ENCODE data around the gene PHF20.
A peak's percentile ranks its signal among the peaks of the same experiment; 100 is the strongest.
"Not testable (repeated sequence)": the region's sequence is repeated elsewhere in the genome, so short reads cannot be mapped to it uniquely, and the experiment has no call there.

Gene PHF20

GRCh38 chr20:35886537-35886936 is 114.7 kb downstream of the PHF20 start:
- no peak for DNase-seq

- peak in 2 of 4 experiments; percentile 31 to 41 for DNase-seq
Measured at GRCh38 chr20:35887393-35888064, 115.7 kb downstream of the PHF20 start.

GRCh38 chr20:35888657-35889056 is 116.8 kb downstream of the PHF20 start:
- no peak for DNase-seq

- peak; percentile 16 to 40 (median 33) for DNase-seq
Measured at GRCh38 chr20:35891375-35891774, 119.6 kb downstream of the PHF20 start.

- no peak for DNase-seq
Measured at GRCh38 chr20:35892871-35893270, 121.1 kb downstream of the PHF20 start.

GRCh38 chr20:35893942-35894341 is 122.1 kb downstream of the PHF20 start:
- no peak for DNase-seq

- peak in 3 of 4 experiments; percentile 18 to 38 (median 32) for DNase-seq
Measured at GRCh38 chr20:35895516-35895915, 123.7 kb downstream of the PHF20 start.

- DNase-seq, result no peak
Measured at GRCh38 chr20:35899064-35899463, 127.2 kb downstream of the PHF20 start.

GRCh38 chr20:35901230-35901629 is 129.4 kb downstream of the PHF20 start:
- DNase-seq, result not testable (repeated sequence)

- DNase-seq, result peak in 1 of 4 experiments; percentile 5
Measured at GRCh38 chr20:35901678-35902544, 130.1 kb downstream of the PHF20 start.

GRCh38 chr20:35902545-35902941 is 130.7 kb downstream of the PHF20 start:
- DNase-seq, result no peak

- DNase-seq, result no peak
Measured at GRCh38 chr20:35903843-35904242, 132.0 kb downstream of the PHF20 start.

GRCh38 chr20:35904982-35905663 is 133.3 kb downstream of the PHF20 start:
- DNase-seq, result no peak

GRCh38 chr20:35907017-35907701 is 135.3 kb downstream of the PHF20 start:
- DNase-seq, result no peak

GRCh38 chr20:35908007-35908406 is 136.2 kb downstream of the PHF20 start:
- DNase-seq, result no peak

GRCh38 chr20:35909176-35909575 is 137.4 kb downstream of the PHF20 start:
- DNase-seq, result no peak

- no peak for DNase-seq
Measured at GRCh38 chr20:35909796-35910195, 138.0 kb downstream of the PHF20 start.

- DNase-seq, result no peak
Measured at GRCh38 chr20:35910254-35910653, 138.4 kb downstream of the PHF20 start.

GRCh38 chr20:35912881-35913280 is 141.1 kb downstream of the PHF20 start:
- no peak for DNase-seq

GRCh38 chr20:35917077-35917476 is 145.3 kb downstream of the PHF20 start:
- peak; percentile 22 to 34 (median 24) for DNase-seq

- DNase-seq, result no peak
Measured at GRCh38 chr20:35918021-35918420, 146.2 kb downstream of the PHF20 start.

GRCh38 chr20:35920523-35920922 is 148.7 kb downstream of the PHF20 start:
- DNase-seq, result no peak

- DNase-seq, result no peak
Measured at GRCh38 chr20:35929301-35929700, 157.5 kb downstream of the PHF20 start.
